ES-I3 (cell line): ENCODE data around the gene ACTG1.

Source experiments
- H3K36me3 ChIP-seq: 2 replicates; pipeline ENCODE4 v1.6.1; 2013; ENCODE audit warnings: mild to moderate bottlenecking, low read length, control low read depth, moderate library complexity; ENCODE audit not compliant: insufficient read depth
- H3K4me1 ChIP-seq: 2 replicates; pipeline ENCODE4 v1.6.1; 2013; ENCODE audit warnings: mild to moderate bottlenecking, control low read depth, low read length; ENCODE audit not compliant: insufficient read depth
- H3K9ac ChIP-seq: 2 replicates; pipeline ENCODE4 v1.6.1; 2013; ENCODE audit warnings: low read depth, mild to moderate bottlenecking, low read length, moderate library complexity
- H3K9me3 ChIP-seq: 2 replicates; pipeline ENCODE4 v1.6.1; 2013; ENCODE audit warnings: mild to moderate bottlenecking, low read length, moderate library complexity; ENCODE audit not compliant: control insufficient read depth, insufficient read depth

ACTG1 gene

GRCh38 chr17:81539961-81540675 is 27.5 kb upstream of the ACTG1 start:
- H3K4me1 ChIP-seq, result no peaks in the 10 kb centered on the region; the same call in 1 of the 2 replicates
- no peak overlapping the region for H3K9ac ChIP-seq
- H3K9me3 ChIP-seq, result no peaks in the 10 kb centered on the region
- peaks cover 6% of the 10 kb centered on the region for H3K36me3 ChIP-seq

GRCh38 chr17:81539571-81539900 is 26.9 kb upstream of the ACTG1 start:
- H3K4me1 ChIP-seq, result no peaks in the 10 kb centered on the region; the same call in 1 of the 2 replicates
- peaks cover 6% of the 10 kb centered on the region for H3K36me3 ChIP-seq
- no peaks in the 10 kb centered on the region for H3K9me3 ChIP-seq
- no peak overlapping the region for H3K9ac ChIP-seq

- no peaks in the 10 kb centered on the region; the same call in 1 of the 2 replicates for H3K4me1 ChIP-seq
- H3K9ac ChIP-seq, result no peak overlapping the region
- H3K9me3 ChIP-seq, result no peaks in the 10 kb centered on the region
- peaks cover 6% of the 10 kb centered on the region for H3K36me3 ChIP-seq
Measured at GRCh38 chr17:81538651-81539570, 26.3 kb upstream of the ACTG1 start.

GRCh38 chr17:81537856-81538555 is 25.4 kb upstream of the ACTG1 start:
- Histone ChIP-seq H3K9me3 (no peaks in the 10 kb centered on the region), H3K4me1 (no peaks in the 10 kb centered on the region; the same call in 1 of the 2 replicates), H3K9ac (no peak overlapping the region), H3K36me3 (peaks cover under 1% of the 10 kb centered on the region)

GRCh38 chr17:81537343-81537855 is 24.8 kb upstream of the ACTG1 start:
- Histone ChIP-seq H3K9ac (peak overlapping the region; percentile 23; the same call in 1 of the 2 replicates), H3K36me3 (no peaks in the 10 kb centered on the region; the same call in 1 of the 2 replicates), H3K4me1 (no peaks in the 10 kb centered on the region; the same call in 1 of the 2 replicates), H3K9me3 (no peaks in the 10 kb centered on the region)

- H3K4me1 ChIP-seq, result no peaks in the 10 kb centered on the region; the same call in 1 of the 2 replicates
- no peaks in the 10 kb centered on the region; the same call in 1 of the 2 replicates for H3K36me3 ChIP-seq
- no peaks in the 10 kb centered on the region for H3K9me3 ChIP-seq
- H3K9ac ChIP-seq, result peak overlapping the region; percentile 23; the same call in 1 of the 2 replicates
Measured at GRCh38 chr17:81536299-81537290, 24.0 kb upstream of the ACTG1 start.

GRCh38 chr17:81535480-81536298 is 23.1 kb upstream of the ACTG1 start:
- Histone ChIP-seq H3K9ac (no peak overlapping the region), H3K36me3 (no peaks in the 10 kb centered on the region; the same call in 1 of the 2 replicates), H3K9me3 (no peaks in the 10 kb centered on the region), H3K4me1 (no peaks in the 10 kb centered on the region; the same call in 1 of the 2 replicates)

GRCh38 chr17:81535007-81535328 is 22.4 kb upstream of the ACTG1 start:
- Histone ChIP-seq H3K9me3 (no peaks in the 10 kb centered on the region), H3K4me1 (no peaks in the 10 kb centered on the region; the same call in 1 of the 2 replicates), H3K36me3 (no peaks in the 10 kb centered on the region; the same call in 1 of the 2 replicates), H3K9ac (no peak overlapping the region)

- no peaks in the 10 kb centered on the region for H3K36me3 ChIP-seq
- H3K9ac ChIP-seq, result no peak overlapping the region
- no peaks in the 10 kb centered on the region for H3K9me3 ChIP-seq
- no peaks in the 10 kb centered on the region; the same call in 1 of the 2 replicates for H3K4me1 ChIP-seq
Measured at GRCh38 chr17:81534157-81535006, 21.8 kb upstream of the ACTG1 start.

GRCh38 chr17:81533339-81534141 is 20.9 kb upstream of the ACTG1 start:
- no peaks in the 10 kb centered on the region for H3K9me3 ChIP-seq
- H3K4me1 ChIP-seq, result no peaks in the 10 kb centered on the region; the same call in 1 of the 2 replicates
- no peak overlapping the region for H3K9ac ChIP-seq
- H3K36me3 ChIP-seq, result no peaks in the 10 kb centered on the region

GRCh38 chr17:81532490-81533287 is 20.1 kb upstream of the ACTG1 start:
- Histone ChIP-seq H3K36me3 (no peaks in the 10 kb centered on the region), H3K4me1 (no peaks in the 10 kb centered on the region; the same call in 1 of the 2 replicates), H3K9me3 (no peaks in the 10 kb centered on the region), H3K9ac (no peak overlapping the region)
